ENCODE measurements around the gene MED12L.

Gene MED12L

GRCh38 chr3:151200586-151200985 lies 115.1 kb downstream of the MED12L start:
- DNase-seq = no peak
- in situ Hi-C loops (cut with MboI; ENCODE audit: low pct_unique_long_range_greater_than_20kb, low sequenced_read_pairs) = no loop called here

GRCh38 chr3:151201051-151201730 lies 115.7 kb downstream of the MED12L start:
- in situ Hi-C loops (cut with MboI; ENCODE audit: low pct_unique_long_range_greater_than_20kb, low sequenced_read_pairs) = no loop called here
- DNase-seq = no peak

- no peak for DNase-seq
- in situ Hi-C loops (cut with MboI; ENCODE audit: low pct_unique_long_range_greater_than_20kb, low sequenced_read_pairs) = no loop called here
Observed at GRCh38 chr3:151203051-151203420, 117.6 kb downstream of the MED12L start, which contains the start of gene GPR171. Gene GPR171, minus strand, starts transcription at chr3:151203216. Its CDS starts 3,830 bp downstream, at chr3:151199386.

GRCh38 chr3:151204530-151205402 lies 119.3 kb downstream of the MED12L start:
- in situ Hi-C loops (cut with MboI; ENCODE audit: low pct_unique_long_range_greater_than_20kb, low sequenced_read_pairs) = no loop called here
- no peak for DNase-seq

- in situ Hi-C loops (cut with MboI; ENCODE audit: low pct_unique_long_range_greater_than_20kb, low sequenced_read_pairs) = no loop called here
- no peak for DNase-seq
Observed at GRCh38 chr3:151205482-151205881, 120.0 kb downstream of the MED12L start.

GRCh38 chr3:151206201-151206600 lies 120.7 kb downstream of the MED12L start:
- in situ Hi-C loops (cut with MboI; ENCODE audit: low pct_unique_long_range_greater_than_20kb, low sequenced_read_pairs) = no loop called here
- no peak for DNase-seq

- in situ Hi-C loops (cut with MboI; ENCODE audit: low pct_unique_long_range_greater_than_20kb, low sequenced_read_pairs) = no loop called here
Observed at GRCh38 chr3:151209654-151210053, 124.2 kb downstream of the MED12L start.

GRCh38 chr3:151210676-151211381 lies 125.4 kb downstream of the MED12L start:
- in situ Hi-C loops (cut with MboI; ENCODE audit: low pct_unique_long_range_greater_than_20kb, low sequenced_read_pairs) = no loop called here
- DNase-seq = peak; percentile 34

More at GRCh38 chr3:151209654-151210053, 124.2 kb downstream of the MED12L start:
- no peak for DNase-seq

- DNase-seq = no peak
- in situ Hi-C loops (cut with MboI; ENCODE audit: low pct_unique_long_range_greater_than_20kb, low sequenced_read_pairs) = no loop called here
Observed at GRCh38 chr3:151213151-151213550, 127.7 kb downstream of the MED12L start.

GRCh38 chr3:151213881-151214280 lies 128.4 kb downstream of the MED12L start:
- no peak for DNase-seq
- in situ Hi-C loops (cut with MboI; ENCODE audit: low pct_unique_long_range_greater_than_20kb, low sequenced_read_pairs) = no loop called here

GRCh38 chr3:151214459-151214858 lies 129.0 kb downstream of the MED12L start:
- no peak for DNase-seq
- in situ Hi-C loops (cut with MboI; ENCODE audit: low pct_unique_long_range_greater_than_20kb, low sequenced_read_pairs) = no loop called here

GRCh38 chr3:151216641-151217607 lies 131.5 kb downstream of the MED12L start:
- DNase-seq = no peak
- in situ Hi-C loops (cut with MboI; ENCODE audit: low pct_unique_long_range_greater_than_20kb, low sequenced_read_pairs) = no loop called here

- no peak for DNase-seq
- in situ Hi-C loops (cut with MboI; ENCODE audit: low pct_unique_long_range_greater_than_20kb, low sequenced_read_pairs) = no loop called here
Observed at GRCh38 chr3:151218136-151218535, 132.7 kb downstream of the MED12L start.

- DNase-seq = no peak
- in situ Hi-C loops (cut with MboI; ENCODE audit: low pct_unique_long_range_greater_than_20kb, low sequenced_read_pairs) = no loop called here
Observed at GRCh38 chr3:151219056-151219455, 133.6 kb downstream of the MED12L start.

- in situ Hi-C loops (cut with MboI; ENCODE audit: low pct_unique_long_range_greater_than_20kb, low sequenced_read_pairs) = no loop called here
- DNase-seq = no peak
Observed at GRCh38 chr3:151224268-151224866, 138.9 kb downstream of the MED12L start.

GRCh38 chr3:151225040-151225975 lies 139.8 kb downstream of the MED12L start:
- no peak for DNase-seq
- in situ Hi-C loops (cut with MboI; ENCODE audit: low pct_unique_long_range_greater_than_20kb, low sequenced_read_pairs) = no loop called here

- in situ Hi-C loops (cut with MboI; ENCODE audit: low pct_unique_long_range_greater_than_20kb, low sequenced_read_pairs) = no loop called here
- DNase-seq = no peak
Observed at GRCh38 chr3:151226088-151226563, 140.7 kb downstream of the MED12L start.
